Natural killer cell (primary cell): ENCODE results near the gene OSBPL1A. TPM values are rescaled to one million over a fixed set of nuclear protein-coding genes. Genes with fewer than 3 reads are reported as not detected.
"Not testable (repeated sequence)": the region's sequence is repeated elsewhere in the genome, so short reads cannot be mapped to it uniquely, and the experiment has no call there.

Source experiments
- ATAC-seq, 3 donors: fragments of 150-1000 bp in 2 of 3; fragments of 200-7000 bp in 1 of 3; cut with Tn5 transposase; 1 replicate in 1 of 3; 2 replicates in 2 of 3; pipeline ENCODE4 v1.10.0; 2021; ENCODE audit warnings: mild to moderate bottlenecking in 2 of 3, moderate library complexity in 2 of 3
- DNase-seq, 2 donors: peaks; one replicate each; pipeline versions ENCODE4 v3.0.0 to v3.0.0-alpha.2; 2013 to 2021; ENCODE audit warnings: mixed read lengths in 1 of 2
- H3K27ac ChIP-seq: one replicate; pipeline ENCODE4 v1.5.1; 2013; ENCODE audit warnings: mild to moderate bottlenecking, low read length
- H3K27me3 ChIP-seq: one replicate; pipeline ENCODE4 v1.6.1; 2013; ENCODE audit warnings: low read length; ENCODE audit not compliant: control insufficient read depth, insufficient read depth
- H3K36me3 ChIP-seq: one replicate; pipeline ENCODE4 v1.6.1; 2013; ENCODE audit warnings: low read length; ENCODE audit not compliant: control insufficient read depth, insufficient read depth
- H3K4me1 ChIP-seq: one replicate; pipeline ENCODE4 v1.6.1; 2013; ENCODE audit warnings: low read length; ENCODE audit not compliant: control insufficient read depth, insufficient read depth
- H3K4me3 ChIP-seq: one replicate; pipeline ENCODE4 v1.5.1; 2013; ENCODE audit warnings: low read length
- H3K9me3 ChIP-seq: one replicate; pipeline ENCODE4 v1.6.1; 2013; ENCODE audit warnings: low read length; ENCODE audit not compliant: control insufficient read depth, insufficient read depth
- H3K27ac Mint-ChIP-seq, 2 donors: one replicate each; pipeline ENCODE4 v1.8.0; 2022; ENCODE audit warnings: mild to moderate bottlenecking in 2 of 2, mixed read lengths in 2 of 2, moderate library complexity in 1 of 2
- H3K27me3 Mint-ChIP-seq, 2 donors: one replicate each; pipeline ENCODE4 v1.8.0; 2022; ENCODE audit warnings: low read depth in 2 of 2, mixed read lengths in 2 of 2
- H3K36me3 Mint-ChIP-seq: one replicate; pipeline ENCODE4 v1.8.0; 2022; ENCODE audit warnings: mixed read lengths
- H3K4me1 Mint-ChIP-seq, 2 donors: one replicate each; pipeline ENCODE4 v1.8.0; 2022; ENCODE audit warnings: mixed read lengths in 2 of 2
- H3K4me3 Mint-ChIP-seq: one replicate; pipeline ENCODE4 v1.8.0; 2022; ENCODE audit warnings: mild to moderate bottlenecking, moderate library complexity, mixed read lengths
- H3K9me3 Mint-ChIP-seq, 2 donors: one replicate each; pipeline ENCODE4 v1.8.0; 2022; ENCODE audit warnings: mixed read lengths in 2 of 2
- WGBS: methylation state at CpG from one replicate; pipeline ENCODE4 v1.1.7; 2013; ENCODE audit warnings: missing lambda C conversion rate; ENCODE audit not compliant: insufficient coverage; 5-methylcytosine and 5-hydroxymethylcytosine counted together
- intact Hi-C: fragments of 100-400 bp; cut with micrococcal nuclease; formaldehyde crosslinking; loops from one replicate; pipeline ENCODE4 v1.14.2; 2022
- total RNA-seq, 4 donors: library from RNA; stranded (reverse); fragments of 120-200 nt in 1 of 4; gene quantifications; one replicate each; pipeline versions ENCODE4 v1.2.3 to v1.2.4, GENCODE V29; 2013 to 2022
- TF ChIP-seq, protein P1 (sequence below): fragments of 200-600 bp; IDR thresholded peaks from one replicate; pipeline ENCODE4 v1.8.0; 2022; ENCODE audit warnings: antibody characterized with exemption

Gene OSBPL1A
- total RNA-seq, 3 donors from 2014 or later (not counting 1 experiment from before 2014, with no cell fraction given) = 1.2 to 32.5 (median 1.5) TPM

- WGBS = 94% methylated on average over 2 of the region's 5 CpGs
- no peak overlapping the region for H3K27ac ChIP-seq
- Mint-ChIP-seq H3K36me3 (no peaks in the 10 kb centered on the region), H3K9me3 (no peaks in the 10 kb centered on the region), H3K27me3 (peaks cover 0 to 6% of the 10 kb centered on the region in 2 donors), H3K4me1 (no peaks in the 10 kb centered on the region), H3K27ac (no peak overlapping the region), H3K4me3 (no peak overlapping the region)
- no peaks in the 10 kb centered on the region for H3K36me3 ChIP-seq
- no peaks in the 10 kb centered on the region for H3K27me3 ChIP-seq
- no peaks in the 10 kb centered on the region for H3K9me3 ChIP-seq
- DNase-seq (no peak), ATAC-seq (no peak)
- no peaks in the 10 kb centered on the region for H3K4me1 ChIP-seq
- TF ChIP-seq, protein P1, sequence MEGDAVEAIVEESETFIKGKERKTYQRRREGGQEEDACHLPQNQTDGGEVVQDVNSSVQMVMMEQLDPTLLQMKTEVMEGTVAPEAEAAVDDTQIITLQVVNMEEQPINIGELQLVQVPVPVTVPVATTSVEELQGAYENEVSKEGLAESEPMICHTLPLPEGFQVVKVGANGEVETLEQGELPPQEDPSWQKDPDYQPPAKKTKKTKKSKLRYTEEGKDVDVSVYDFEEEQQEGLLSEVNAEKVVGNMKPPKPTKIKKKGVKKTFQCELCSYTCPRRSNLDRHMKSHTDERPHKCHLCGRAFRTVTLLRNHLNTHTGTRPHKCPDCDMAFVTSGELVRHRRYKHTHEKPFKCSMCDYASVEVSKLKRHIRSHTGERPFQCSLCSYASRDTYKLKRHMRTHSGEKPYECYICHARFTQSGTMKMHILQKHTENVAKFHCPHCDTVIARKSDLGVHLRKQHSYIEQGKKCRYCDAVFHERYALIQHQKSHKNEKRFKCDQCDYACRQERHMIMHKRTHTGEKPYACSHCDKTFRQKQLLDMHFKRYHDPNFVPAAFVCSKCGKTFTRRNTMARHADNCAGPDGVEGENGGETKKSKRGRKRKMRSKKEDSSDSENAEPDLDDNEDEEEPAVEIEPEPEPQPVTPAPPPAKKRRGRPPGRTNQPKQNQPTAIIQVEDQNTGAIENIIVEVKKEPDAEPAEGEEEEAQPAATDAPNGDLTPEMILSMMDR = no peak
- intact Hi-C loops = no loop called here
- H3K4me3 ChIP-seq = no peak overlapping the region
These were observed 237.5 kb downstream of the OSBPL1A start for GRCh38 chr18:24160086-24160485.

- Histone ChIP-seq H3K27ac (no peak overlapping the region), H3K27me3 (no peaks in the 10 kb centered on the region), H3K4me3 (no peak overlapping the region), H3K4me1 (no peaks in the 10 kb centered on the region), H3K9me3 (no peaks in the 10 kb centered on the region), H3K36me3 (no peaks in the 10 kb centered on the region)
- TF ChIP-seq, protein P1 = no peak
- Mint-ChIP-seq H3K9me3 (no peaks in the 10 kb centered on the region), H3K4me1 (no peaks in the 10 kb centered on the region), H3K27me3 (peaks cover 0 to 3% of the 10 kb centered on the region in 2 donors), H3K27ac (no peak overlapping the region), H3K36me3 (no peaks in the 10 kb centered on the region), H3K4me3 (no peak overlapping the region)
- WGBS = 93% methylated on average over 3 of the region's 3 CpGs
- intact Hi-C loops = no loop called here
- DNase-seq = no peak
- no peak for ATAC-seq
These were observed 239.8 kb downstream of the OSBPL1A start for GRCh38 chr18:24157855-24158254.

DNA sequence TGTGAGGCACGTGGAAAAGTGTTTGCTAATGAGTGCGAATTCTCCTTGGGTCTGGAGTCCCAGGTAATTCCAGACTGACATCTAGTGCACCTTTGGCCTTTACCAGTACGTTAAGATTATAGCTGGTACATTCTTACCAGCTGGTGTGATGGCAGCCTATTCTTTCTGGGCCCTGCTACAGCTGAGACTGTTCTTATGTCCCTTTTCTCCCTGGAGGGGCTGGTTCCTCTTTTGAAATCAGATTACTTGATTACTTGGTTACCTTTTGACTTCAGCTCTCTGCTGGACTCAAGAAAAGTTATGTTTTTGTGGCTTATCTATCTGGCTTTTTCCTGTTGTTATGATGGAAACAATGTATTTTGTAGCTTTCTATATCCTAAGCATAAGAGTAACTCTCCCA lies 244.2 kb downstream of the OSBPL1A start:
- Histone ChIP-seq H3K4me3 (no peak overlapping the region), H3K27ac (no peak overlapping the region), H3K4me1 (no peaks in the 10 kb centered on the region), H3K9me3 (no peaks in the 10 kb centered on the region), H3K27me3 (no peaks in the 10 kb centered on the region), H3K36me3 (no peaks in the 10 kb centered on the region)
- Mint-ChIP-seq H3K4me1 (no peaks in the 10 kb centered on the region), H3K36me3 (no peaks in the 10 kb centered on the region), H3K4me3 (no peak overlapping the region), H3K9me3 (no peaks in the 10 kb centered on the region), H3K27me3 (peaks cover 0 to 3% of the 10 kb centered on the region in 2 donors), H3K27ac (no peak overlapping the region)
- DNase-seq = no peak
- intact Hi-C loops = no loop called here
- 87% methylated on average over 3 of the region's 3 CpGs for WGBS
- TF ChIP-seq, protein P1 = no peak
- no peak for ATAC-seq

- H3K27ac Mint-ChIP-seq, DNase-seq, H3K36me3 Mint-ChIP-seq, H3K36me3 ChIP-seq, H3K4me1 Mint-ChIP-seq, H3K4me3 ChIP-seq, H3K9me3 ChIP-seq, H3K27me3 ChIP-seq, H3K9me3 Mint-ChIP-seq, H3K4me1 ChIP-seq, ATAC-seq, intact Hi-C loops, H3K4me3 Mint-ChIP-seq, H3K27ac ChIP-seq: not testable (repeated sequence)
- WGBS = 95% methylated on average over 28 of the region's 28 CpGs
- H3K27me3 Mint-ChIP-seq = peaks cover 10 to 25% of the 10 kb centered on the region in 2 donors
These were observed 248.0 kb downstream of the OSBPL1A start for GRCh38 chr18:24149591-24149990.
